ENCODE data around the gene KLHL36. TPM values are rescaled to one million over a fixed set of nuclear protein-coding genes. Genes with fewer than 3 reads are reported as not detected.
A peak's percentile ranks its signal among the peaks of the same experiment; 100 is the strongest.

Gene KLHL36
- total RNA-seq (10 to 100 TPM; 20.9 to 53.6 TPM), polyA plus RNA-seq (10 to 100 TPM; 11.5 to 12.9 TPM)

GRCh38 chr16:84647828-84648594 is at the start of gene KLHL36:
Gene KLHL36, plus strand, starts transcription at chr16:84648511. Its CDS starts 2,357 bp downstream, at chr16:84650868.
- Histone ChIP-seq H3K36me3 (ENCODE audit: control insufficient read depth in 4 of 4, insufficient read depth in 3 of 4, low read depth in 1 of 4, low read length in 3 of 4) (peaks cover 3 to 18% (median 14%) of the 10 kb centered on the region in 4 donors), H3K4me3 (ENCODE audit: low read depth in 1 of 3, low read length in 3 of 3) (peak within 1 kb of the TSS; percentile 77 to 85 (median 84)), H3K9ac (ENCODE audit: low read depth in 1 of 2, low read length in 2 of 2) (peak within 1 kb of the TSS; percentile 2 to 84), H3K9me3 (ENCODE audit: control insufficient read depth in 4 of 4, low read length in 3 of 4) (no peaks in the 10 kb centered on the region), H3K27me3 (ENCODE audit: control insufficient read depth in 4 of 4, insufficient read depth in 4 of 4, low read length in 3 of 4) (no peaks in the 10 kb centered on the region), H3K4me1 (ENCODE audit: control insufficient read depth in 4 of 4, insufficient read depth in 4 of 4, low read length in 3 of 4) (peaks cover 2 to 21% (median 11%) of the 10 kb centered on the region in 4 donors), H3K27ac (ENCODE audit: low read depth in 1 of 2, low read length in 2 of 2) (peak within 1 kb of the TSS; percentile 78 to 83)
- WGBS, result 9% methylated on average over 77 of the region's 77 CpGs
- TF ChIP-seq, protein P1, sequence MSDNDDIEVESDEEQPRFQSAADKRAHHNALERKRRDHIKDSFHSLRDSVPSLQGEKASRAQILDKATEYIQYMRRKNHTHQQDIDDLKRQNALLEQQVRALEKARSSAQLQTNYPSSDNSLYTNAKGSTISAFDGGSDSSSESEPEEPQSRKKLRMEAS (IDR thresholded peaks at IDR 0.05), result no peak
- TF ChIP-seq RXRA (IDR thresholded peaks at IDR 0.05), result no peak
- TF ChIP-seq HNF4A (conservative IDR thresholded peaks at IDR 0.05), result no peak
- no peak for TF ChIP-seq REST (IDR thresholded peaks at IDR 0.05)
- TF ChIP-seq SP1 (IDR thresholded peaks at IDR 0.05), result no peak
- TF ChIP-seq JUND (IDR thresholded peaks at IDR 0.05), result no peak
- TF ChIP-seq, protein P2, sequence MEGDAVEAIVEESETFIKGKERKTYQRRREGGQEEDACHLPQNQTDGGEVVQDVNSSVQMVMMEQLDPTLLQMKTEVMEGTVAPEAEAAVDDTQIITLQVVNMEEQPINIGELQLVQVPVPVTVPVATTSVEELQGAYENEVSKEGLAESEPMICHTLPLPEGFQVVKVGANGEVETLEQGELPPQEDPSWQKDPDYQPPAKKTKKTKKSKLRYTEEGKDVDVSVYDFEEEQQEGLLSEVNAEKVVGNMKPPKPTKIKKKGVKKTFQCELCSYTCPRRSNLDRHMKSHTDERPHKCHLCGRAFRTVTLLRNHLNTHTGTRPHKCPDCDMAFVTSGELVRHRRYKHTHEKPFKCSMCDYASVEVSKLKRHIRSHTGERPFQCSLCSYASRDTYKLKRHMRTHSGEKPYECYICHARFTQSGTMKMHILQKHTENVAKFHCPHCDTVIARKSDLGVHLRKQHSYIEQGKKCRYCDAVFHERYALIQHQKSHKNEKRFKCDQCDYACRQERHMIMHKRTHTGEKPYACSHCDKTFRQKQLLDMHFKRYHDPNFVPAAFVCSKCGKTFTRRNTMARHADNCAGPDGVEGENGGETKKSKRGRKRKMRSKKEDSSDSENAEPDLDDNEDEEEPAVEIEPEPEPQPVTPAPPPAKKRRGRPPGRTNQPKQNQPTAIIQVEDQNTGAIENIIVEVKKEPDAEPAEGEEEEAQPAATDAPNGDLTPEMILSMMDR (IDR thresholded peaks at IDR 0.05; ENCODE audit: low read depth, low read length, missing input control), result no peak
- TF ChIP-seq EGR1 (IDR thresholded peaks at IDR 0.05; ENCODE audit: low read depth in 2 of 2), result no peak
- TF ChIP-seq HNF4G (IDR thresholded peaks at IDR 0.05), result no peak
- no peak for TF ChIP-seq GABPA (IDR thresholded peaks at IDR 0.05 in 1 of 2, conservative IDR thresholded peaks at IDR 0.05 in 1 of 2)
- TF ChIP-seq FOXA1 (IDR thresholded peaks at IDR 0.05), result no peak
- no peak for TF ChIP-seq NR2F2 (IDR thresholded peaks at IDR 0.05)
- TF ChIP-seq, protein P3, sequence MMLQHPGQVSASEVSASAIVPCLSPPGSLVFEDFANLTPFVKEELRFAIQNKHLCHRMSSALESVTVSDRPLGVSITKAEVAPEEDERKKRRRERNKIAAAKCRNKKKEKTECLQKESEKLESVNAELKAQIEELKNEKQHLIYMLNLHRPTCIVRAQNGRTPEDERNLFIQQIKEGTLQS (IDR thresholded peaks at IDR 0.05), result no peak
- no peak for TF ChIP-seq RAD21 (IDR thresholded peaks at IDR 0.05)
- TF ChIP-seq, protein P4, sequence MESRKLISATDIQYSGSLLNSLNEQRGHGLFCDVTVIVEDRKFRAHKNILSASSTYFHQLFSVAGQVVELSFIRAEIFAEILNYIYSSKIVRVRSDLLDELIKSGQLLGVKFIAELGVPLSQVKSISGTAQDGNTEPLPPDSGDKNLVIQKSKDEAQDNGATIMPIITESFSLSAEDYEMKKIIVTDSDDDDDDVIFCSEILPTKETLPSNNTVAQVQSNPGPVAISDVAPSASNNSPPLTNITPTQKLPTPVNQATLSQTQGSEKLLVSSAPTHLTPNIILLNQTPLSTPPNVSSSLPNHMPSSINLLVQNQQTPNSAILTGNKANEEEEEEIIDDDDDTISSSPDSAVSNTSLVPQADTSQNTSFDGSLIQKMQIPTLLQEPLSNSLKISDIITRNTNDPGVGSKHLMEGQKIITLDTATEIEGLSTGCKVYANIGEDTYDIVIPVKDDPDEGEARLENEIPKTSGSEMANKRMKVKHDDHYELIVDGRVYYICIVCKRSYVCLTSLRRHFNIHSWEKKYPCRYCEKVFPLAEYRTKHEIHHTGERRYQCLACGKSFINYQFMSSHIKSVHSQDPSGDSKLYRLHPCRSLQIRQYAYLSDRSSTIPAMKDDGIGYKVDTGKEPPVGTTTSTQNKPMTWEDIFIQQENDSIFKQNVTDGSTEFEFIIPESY (IDR thresholded peaks at IDR 0.05), result no peak
- no peak for TF ChIP-seq YY1 (IDR thresholded peaks at IDR 0.05)
- no peak for TF ChIP-seq TAF1 (conservative IDR thresholded peaks at IDR 0.05)
- no peak for TF ChIP-seq FOXA2 (IDR thresholded peaks at IDR 0.05)
- peak; percentile 70 for DNase-seq (ENCODE audit: low spot score)

Measured in liver (tissue), 9 donors.